Activated T-helper 1 cell treated with anti-CD3 and anti-CD28 coated beads, Interleukin-12 subunit alpha, Interleukin-12 subunit beta, Interleukin-2, Interleukin-4 antibody, amounts not matched to agents 30 ng/mL and 10 ng/mL and 1 ng/mL, durations not matched to agents 14 hours and 24 hours and 36 hours (primary cell): ENCODE data around the gene PAPLN. TPM values are rescaled to one million over a fixed set of nuclear protein-coding genes. Genes with fewer than 3 reads are reported as not detected.
"Not testable (repeated sequence)": the region's sequence is repeated elsewhere in the genome, so short reads cannot be mapped to it uniquely, and the experiment has no call there.

Experiments
- DNase-seq: peaks from one replicate; pipeline ENCODE4 v3.0.0; 2021; ENCODE audit warnings: low spot score
- H3K27ac Mint-ChIP-seq: one replicate; pipeline ENCODE4 v1.8.0; 2021; ENCODE audit warnings: mild to moderate bottlenecking, mixed read lengths
- H3K27me3 Mint-ChIP-seq: one replicate; pipeline ENCODE4 v1.8.0; 2022; ENCODE audit warnings: mild to moderate bottlenecking, moderate library complexity, mixed read lengths; ENCODE audit not compliant: insufficient read depth
- H3K36me3 Mint-ChIP-seq: one replicate; pipeline ENCODE4 v1.8.0; 2021; ENCODE audit warnings: low read depth, mixed read lengths
- H3K4me1 Mint-ChIP-seq: one replicate; pipeline ENCODE4 v1.8.0; 2021; ENCODE audit warnings: low read depth, mixed read lengths
- H3K4me3 Mint-ChIP-seq: one replicate; pipeline ENCODE4 v1.8.0; 2021; ENCODE audit warnings: mild to moderate bottlenecking, moderate library complexity, mixed read lengths
- H3K9me3 Mint-ChIP-seq: one replicate; pipeline ENCODE4 v1.8.0; 2021; ENCODE audit warnings: mixed read lengths
- intact Hi-C: fragments of 100-400 bp; cut with micrococcal nuclease; formaldehyde crosslinking; loops from one replicate; pipeline ENCODE4 v1.15.1; 2024
- total RNA-seq: library from RNA; stranded (reverse); gene quantifications from 2 replicates; pipeline ENCODE4 v1.2.3, GENCODE V29; 2022

The PAPLN gene
- total RNA-seq: 0.39 and 0.96 TPM in 2 replicates

GRCh38 chr14:73237219-73237785 is at the start of gene PAPLN:
Gene PAPLN, plus strand, starts transcription at chr14:73237506. Its CDS starts 2,273 bp downstream, at chr14:73239779.
- Mint-ChIP-seq H3K27me3 (peaks cover 75% of the 10 kb centered on the region), H3K9me3 (no peaks in the 10 kb centered on the region), H3K36me3 (peaks cover 2% of the 10 kb centered on the region), H3K27ac (no peak within 1 kb of the TSS), H3K4me1 (peaks cover 15% of the 10 kb centered on the region), H3K4me3 (peak within 1 kb of the TSS; percentile 68)
- intact Hi-C loops: no loop called here
- no peak for DNase-seq

- intact Hi-C loops: no loop called here
- H3K36me3 Mint-ChIP-seq: peaks cover 16% of the 10 kb centered on the region
Observed at GRCh38 chr14:73188501-73188911, 48.8 kb upstream of the PAPLN start.

GRCh38 chr14:73189651-73190050 is 47.7 kb upstream of the PAPLN start:
- no peak overlapping the region for H3K4me3 Mint-ChIP-seq
- no peaks in the 10 kb centered on the region for H3K4me1 Mint-ChIP-seq
- intact Hi-C loops: no loop called here
- no peaks in the 10 kb centered on the region for H3K9me3 Mint-ChIP-seq
- peaks cover 21% of the 10 kb centered on the region for H3K36me3 Mint-ChIP-seq
- no peak overlapping the region for H3K27ac Mint-ChIP-seq
- H3K27me3 Mint-ChIP-seq: no peaks in the 10 kb centered on the region
- no peak for DNase-seq

More at GRCh38 chr14:73188501-73188911, 48.8 kb upstream of the PAPLN start:
- Mint-ChIP-seq H3K4me1 (no peaks in the 10 kb centered on the region), H3K4me3 (no peak overlapping the region), H3K27me3 (no peaks in the 10 kb centered on the region), H3K27ac (no peak overlapping the region), H3K9me3 (no peaks in the 10 kb centered on the region)
- DNase-seq: no peak

GRCh38 chr14:73191441-73191840 is 45.9 kb upstream of the PAPLN start:
- H3K4me3 Mint-ChIP-seq: no peak overlapping the region
- no peak for DNase-seq
- intact Hi-C loops: no loop called here
- H3K27ac Mint-ChIP-seq: no peak overlapping the region
- no peaks in the 10 kb centered on the region for H3K9me3 Mint-ChIP-seq
- peaks cover 30% of the 10 kb centered on the region for H3K36me3 Mint-ChIP-seq
- H3K4me1 Mint-ChIP-seq: no peaks in the 10 kb centered on the region
- no peaks in the 10 kb centered on the region for H3K27me3 Mint-ChIP-seq

GRCh38 chr14:73194306-73194705 is 43.0 kb upstream of the PAPLN start:
- peaks cover 37% of the 10 kb centered on the region for H3K36me3 Mint-ChIP-seq
- H3K27ac Mint-ChIP-seq, H3K4me3 Mint-ChIP-seq, H3K4me1 Mint-ChIP-seq, DNase-seq, intact Hi-C loops, H3K27me3 Mint-ChIP-seq, H3K9me3 Mint-ChIP-seq: not testable (repeated sequence)

GRCh38 chr14:73198253-73198652 is 39.1 kb upstream of the PAPLN start:
- no peak for DNase-seq
- H3K27ac Mint-ChIP-seq: no peak overlapping the region
- H3K9me3 Mint-ChIP-seq: no peaks in the 10 kb centered on the region
- no peaks in the 10 kb centered on the region for H3K27me3 Mint-ChIP-seq
- no peak overlapping the region for H3K4me3 Mint-ChIP-seq
- intact Hi-C loops: no loop called here
- H3K4me1 Mint-ChIP-seq: peaks cover 4% of the 10 kb centered on the region
- H3K36me3 Mint-ChIP-seq: peaks cover 53% of the 10 kb centered on the region

- peaks cover 68% of the 10 kb centered on the region for H3K36me3 Mint-ChIP-seq
- H3K27me3 Mint-ChIP-seq: no peaks in the 10 kb centered on the region
- no peak for DNase-seq
- H3K27ac Mint-ChIP-seq: no peak overlapping the region
- intact Hi-C loops: no loop called here
- peaks cover 8% of the 10 kb centered on the region for H3K9me3 Mint-ChIP-seq
- peaks cover 4% of the 10 kb centered on the region for H3K4me1 Mint-ChIP-seq
- H3K4me3 Mint-ChIP-seq: no peak overlapping the region
Observed at GRCh38 chr14:73203527-73203926, 33.8 kb upstream of the PAPLN start.

- Mint-ChIP-seq H3K36me3 (peaks cover 61% of the 10 kb centered on the region), H3K4me3 (no peak overlapping the region), H3K27me3 (no peaks in the 10 kb centered on the region), H3K27ac (no peak overlapping the region), H3K9me3 (peaks cover 8% of the 10 kb centered on the region), H3K4me1 (no peaks in the 10 kb centered on the region)
- no peak for DNase-seq
- intact Hi-C loops: no loop called here
Observed at GRCh38 chr14:73207615-73208014, 29.7 kb upstream of the PAPLN start.

- no peak for DNase-seq
- peaks cover 8% of the 10 kb centered on the region for H3K9me3 Mint-ChIP-seq
- H3K36me3 Mint-ChIP-seq: peaks cover 63% of the 10 kb centered on the region
- H3K4me1 Mint-ChIP-seq: no peaks in the 10 kb centered on the region
- intact Hi-C loops: no loop called here
- no peak overlapping the region for H3K27ac Mint-ChIP-seq
- no peaks in the 10 kb centered on the region for H3K27me3 Mint-ChIP-seq
- no peak overlapping the region for H3K4me3 Mint-ChIP-seq
Observed at GRCh38 chr14:73208390-73208789, 28.9 kb upstream of the PAPLN start.

- DNase-seq: no peak
- H3K4me1 Mint-ChIP-seq: no peaks in the 10 kb centered on the region
- intact Hi-C loops: no loop called here
- no peaks in the 10 kb centered on the region for H3K27me3 Mint-ChIP-seq
- H3K9me3 Mint-ChIP-seq: peaks cover 8% of the 10 kb centered on the region
- no peak overlapping the region for H3K4me3 Mint-ChIP-seq
- H3K36me3 Mint-ChIP-seq: peaks cover 65% of the 10 kb centered on the region
- no peak overlapping the region for H3K27ac Mint-ChIP-seq
Observed at GRCh38 chr14:73208846-73209245, 28.5 kb upstream of the PAPLN start.

- H3K4me1 Mint-ChIP-seq: no peaks in the 10 kb centered on the region
- no peak overlapping the region for H3K4me3 Mint-ChIP-seq
- H3K9me3 Mint-ChIP-seq: peaks cover 8% of the 10 kb centered on the region
- H3K36me3 Mint-ChIP-seq: peaks cover 64% of the 10 kb centered on the region
- no peak for DNase-seq
- H3K27me3 Mint-ChIP-seq: no peaks in the 10 kb centered on the region
- H3K27ac Mint-ChIP-seq: no peak overlapping the region
- intact Hi-C loops: no loop called here
Observed at GRCh38 chr14:73209953-73210352, 27.4 kb upstream of the PAPLN start.

GRCh38 chr14:73211251-73212040 is 25.9 kb upstream of the PAPLN start:
- H3K27ac Mint-ChIP-seq: no peak overlapping the region
- H3K4me3 Mint-ChIP-seq: no peak overlapping the region
- H3K4me1 Mint-ChIP-seq: no peaks in the 10 kb centered on the region
- H3K36me3 Mint-ChIP-seq: peaks cover 52% of the 10 kb centered on the region
- H3K9me3 Mint-ChIP-seq: peaks cover 8% of the 10 kb centered on the region
- DNase-seq: no peak
- no peaks in the 10 kb centered on the region for H3K27me3 Mint-ChIP-seq
- intact Hi-C loops: no loop called here

- no peak overlapping the region for H3K4me3 Mint-ChIP-seq
- no peak overlapping the region for H3K27ac Mint-ChIP-seq
- no peaks in the 10 kb centered on the region for H3K27me3 Mint-ChIP-seq
- H3K36me3 Mint-ChIP-seq: peaks cover 40% of the 10 kb centered on the region
- H3K4me1 Mint-ChIP-seq: no peaks in the 10 kb centered on the region
- no peaks in the 10 kb centered on the region for H3K9me3 Mint-ChIP-seq
- no peak for DNase-seq
- intact Hi-C loops: no loop called here
Observed at GRCh38 chr14:73216030-73216429, 21.3 kb upstream of the PAPLN start.
